NCI-H2081 treated with DMSO at 0.1 percent for 48 hours (cell line): ENCODE measurements around the gene KDR.

ENCODE experiments used
- DNase-seq: peaks from one replicate; lab custom pipeline; 2025; lab: John Stamatoyannopoulos, UW

The KDR gene

GRCh38 chr4:55123791-55124190 is 1.6 kb downstream of the KDR start:
- DNase-seq = no peak

- no peak for DNase-seq
Observed at GRCh38 chr4:55122235-55122634, 3.2 kb downstream of the KDR start.

GRCh38 chr4:55121246-55121645 is 4.1 kb downstream of the KDR start:
- DNase-seq = no peak

- no peak for DNase-seq
Observed at GRCh38 chr4:55118397-55118796, 7.0 kb downstream of the KDR start.

GRCh38 chr4:55117511-55117910 is 7.9 kb downstream of the KDR start:
- no peak for DNase-seq

GRCh38 chr4:55116450-55116849 is 8.9 kb downstream of the KDR start:
- DNase-seq = no peak

- DNase-seq = no peak
Observed at GRCh38 chr4:55111601-55112000, 13.8 kb downstream of the KDR start.

GRCh38 chr4:55110131-55110530 is 15.3 kb downstream of the KDR start:
- DNase-seq = no peak

- DNase-seq = no peak
Observed at GRCh38 chr4:55107054-55107453, 18.3 kb downstream of the KDR start.

- no peak for DNase-seq
Observed at GRCh38 chr4:55103224-55103623, 22.2 kb downstream of the KDR start.

GRCh38 chr4:55099816-55100215 is 25.6 kb downstream of the KDR start:
- DNase-seq = no peak

- no peak for DNase-seq
Observed at GRCh38 chr4:55098456-55099204, 26.8 kb downstream of the KDR start.

- no peak for DNase-seq
Observed at GRCh38 chr4:55096619-55097018, 28.8 kb downstream of the KDR start.

- no peak for DNase-seq
Observed at GRCh38 chr4:55096045-55096444, 29.4 kb downstream of the KDR start.

GRCh38 chr4:55092504-55092903 is 32.9 kb downstream of the KDR start:
- no peak for DNase-seq

GRCh38 chr4:55089916-55090315 is 35.5 kb downstream of the KDR start:
- DNase-seq = no peak

GRCh38 chr4:55087913-55088260 is 37.5 kb downstream of the KDR start:
- DNase-seq = no peak

GRCh38 chr4:55087009-55087912 is 38.1 kb downstream of the KDR start:
- DNase-seq = no peak

GRCh38 chr4:55086578-55086977 is 38.8 kb downstream of the KDR start:
- DNase-seq = no peak

- no peak for DNase-seq
Observed at GRCh38 chr4:55083735-55084134, 41.7 kb downstream of the KDR start.

- DNase-seq = no peak
Observed at GRCh38 chr4:55082756-55083155, 42.6 kb downstream of the KDR start.

- DNase-seq = no peak
Observed at GRCh38 chr4:55080174-55080865, 45.1 kb downstream of the KDR start.
